ENCODE measurements around the gene GRID2IP. TPM values are rescaled to one million over a fixed set of nuclear protein-coding genes. Genes with fewer than 3 reads are reported as not detected.

The GRID2IP gene
- total and polyA plus RNA-seq, 2 of the 13 experiments (the other 11 are each of a cell fraction or from before 2014, with no cell fraction given), result 0.03 TPM; not detected in 1

- TF ChIP-seq KMT2B (CRISPR knock-in tag; IDR thresholded peaks at IDR 0.05), result no peak
- no peak for TF ChIP-seq ZNF18 (CRISPR knock-in tag; IDR thresholded peaks at IDR 0.05; ENCODE audit: insufficient replicate concordance)
- TF ChIP-seq, protein P1, sequence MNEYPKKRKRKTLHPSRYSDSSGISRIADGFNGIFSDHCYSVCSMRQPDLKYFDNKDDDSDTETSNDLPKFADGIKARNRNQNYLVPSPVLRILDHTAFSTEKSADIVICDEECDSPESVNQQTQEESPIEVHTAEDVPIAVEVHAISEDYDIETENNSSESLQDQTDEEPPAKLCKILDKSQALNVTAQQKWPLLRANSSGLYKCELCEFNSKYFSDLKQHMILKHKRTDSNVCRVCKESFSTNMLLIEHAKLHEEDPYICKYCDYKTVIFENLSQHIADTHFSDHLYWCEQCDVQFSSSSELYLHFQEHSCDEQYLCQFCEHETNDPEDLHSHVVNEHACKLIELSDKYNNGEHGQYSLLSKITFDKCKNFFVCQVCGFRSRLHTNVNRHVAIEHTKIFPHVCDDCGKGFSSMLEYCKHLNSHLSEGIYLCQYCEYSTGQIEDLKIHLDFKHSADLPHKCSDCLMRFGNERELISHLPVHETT (CRISPR knock-in tag; conservative IDR thresholded peaks at IDR 0.05), result no peak; the same call in 1 of the 2 replicates
- no peak for TF ChIP-seq SMYD3 (CRISPR knock-in tag; IDR thresholded peaks at IDR 0.05)
- TF ChIP-seq ZNF614 (CRISPR knock-in tag; IDR thresholded peaks at IDR 0.05; ENCODE audit: borderline replicate concordance), result 0 out of 2 replicates have a peak, but pooled peaks have one; percentile 48
- no peak for TF ChIP-seq ZNF605 (CRISPR knock-in tag; IDR thresholded peaks at IDR 0.05)
- no peak for TF ChIP-seq PAF1 (CRISPR knock-in tag; IDR thresholded peaks at IDR 0.05)
- no peak for TF ChIP-seq ZNF17 (CRISPR knock-in tag; IDR thresholded peaks at IDR 0.05)
- TF ChIP-seq TARDBP (CRISPR knock-in tag; IDR thresholded peaks at IDR 0.05), result peak; percentile 51; the same call in 1 of the 2 replicates
- no peak for TF ChIP-seq NFRKB (IDR thresholded peaks at IDR 0.05)
- TF ChIP-seq, protein P2, sequence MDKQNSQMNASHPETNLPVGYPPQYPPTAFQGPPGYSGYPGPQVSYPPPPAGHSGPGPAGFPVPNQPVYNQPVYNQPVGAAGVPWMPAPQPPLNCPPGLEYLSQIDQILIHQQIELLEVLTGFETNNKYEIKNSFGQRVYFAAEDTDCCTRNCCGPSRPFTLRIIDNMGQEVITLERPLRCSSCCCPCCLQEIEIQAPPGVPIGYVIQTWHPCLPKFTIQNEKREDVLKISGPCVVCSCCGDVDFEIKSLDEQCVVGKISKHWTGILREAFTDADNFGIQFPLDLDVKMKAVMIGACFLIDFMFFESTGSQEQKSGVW (CRISPR knock-in tag; IDR thresholded peaks at IDR 0.05; ENCODE audit: borderline replicate concordance), result no peak
- no peak for TF ChIP-seq SP140L (CRISPR knock-in tag; IDR thresholded peaks at IDR 0.05; ENCODE audit: borderline replicate concordance)
- TF ChIP-seq EEA1 (CRISPR knock-in tag; IDR thresholded peaks at IDR 0.05; ENCODE audit: borderline replicate concordance), result no peak
- TF ChIP-seq GTF2F1 (IDR thresholded peaks at IDR 0.05; ENCODE audit: low read length), result no peak
- no peak for TF ChIP-seq ZNF446 (CRISPR knock-in tag; IDR thresholded peaks at IDR 0.05)
- no peak for TF ChIP-seq CBX2 (IDR thresholded peaks at IDR 0.05; ENCODE audit: low read depth, low read length)
- no peak for TF ChIP-seq CBX2 (CRISPR knock-in tag; IDR thresholded peaks at IDR 0.05; ENCODE audit: low read depth)
- TF ChIP-seq PHF21A (CRISPR knock-in tag; IDR thresholded peaks at IDR 0.05), result peak; percentile 16
- 0 out of 2 replicates have a peak, but pooled peaks have one; percentile 51 for TF ChIP-seq CENPT (CRISPR knock-in tag; IDR thresholded peaks at IDR 0.05; ENCODE audit: low read depth)
- TF ChIP-seq SPEN (CRISPR knock-in tag; IDR thresholded peaks at IDR 0.05; ENCODE audit: low read depth), result peak; percentile 75; the same call in 1 of the 2 replicates
- TF ChIP-seq, protein P3, sequence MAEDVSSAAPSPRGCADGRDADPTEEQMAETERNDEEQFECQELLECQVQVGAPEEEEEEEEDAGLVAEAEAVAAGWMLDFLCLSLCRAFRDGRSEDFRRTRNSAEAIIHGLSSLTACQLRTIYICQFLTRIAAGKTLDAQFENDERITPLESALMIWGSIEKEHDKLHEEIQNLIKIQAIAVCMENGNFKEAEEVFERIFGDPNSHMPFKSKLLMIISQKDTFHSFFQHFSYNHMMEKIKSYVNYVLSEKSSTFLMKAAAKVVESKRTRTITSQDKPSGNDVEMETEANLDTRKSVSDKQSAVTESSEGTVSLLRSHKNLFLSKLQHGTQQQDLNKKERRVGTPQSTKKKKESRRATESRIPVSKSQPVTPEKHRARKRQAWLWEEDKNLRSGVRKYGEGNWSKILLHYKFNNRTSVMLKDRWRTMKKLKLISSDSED (CRISPR knock-in tag; IDR thresholded peaks at IDR 0.05), result no peak
- no peak; the same call in 1 of the 2 replicates for TF ChIP-seq DR1 (CRISPR knock-in tag; IDR thresholded peaks at IDR 0.05)
- no peak for TF ChIP-seq HMG20B (CRISPR knock-in tag; conservative IDR thresholded peaks at IDR 0.05)
- TF ChIP-seq ZNF644 (CRISPR knock-in tag; IDR thresholded peaks at IDR 0.05; ENCODE audit: low read depth), result no peak
- peak; percentile 16; the same call in 1 of the 2 replicates for TF ChIP-seq TSC22D2 (CRISPR knock-in tag; IDR thresholded peaks at IDR 0.05; ENCODE audit: borderline replicate concordance)
- no peak for TF ChIP-seq MIER2 (CRISPR knock-in tag; IDR thresholded peaks at IDR 0.05)
- TF ChIP-seq FOXA1 (IDR thresholded peaks at IDR 0.05), result no peak
- TF ChIP-seq FOXA1 (CRISPR knock-in tag; IDR thresholded peaks at IDR 0.05), result no peak
Observed at GRCh38 chr7:6589829-6590644, 38.8 kb upstream of the GRID2IP start, which contains the start of gene INTS15 (continued).
